Nephron (organoid): ENCODE results near the gene EGLN3.

ENCODE experiments used
- H3K27ac Mint-ChIP-seq, 3 experiments: 2 replicates each; pipeline ENCODE4 v1.8.0; 2020; ENCODE audit warnings: mixed read lengths in 3 of 3, mild to moderate bottlenecking in 2 of 3, moderate library complexity in 1 of 3
- H3K27me3 Mint-ChIP-seq: 2 replicates; pipeline ENCODE4 v1.8.0; 2021; ENCODE audit warnings: low read depth, mild to moderate bottlenecking, moderate library complexity, mixed read lengths
- H3K36me3 Mint-ChIP-seq: 2 replicates; pipeline ENCODE4 v1.8.0; 2020; ENCODE audit warnings: low read depth, mixed read lengths
- H3K4me1 Mint-ChIP-seq: 2 replicates; pipeline ENCODE4 v1.8.0; 2020; ENCODE audit warnings: mixed read lengths
- H3K4me3 Mint-ChIP-seq, 3 experiments: 2 replicates each; pipeline ENCODE4 v1.8.0; 2020; ENCODE audit warnings: mild to moderate bottlenecking in 3 of 3, mixed read lengths in 3 of 3, moderate library complexity in 2 of 3
- H3K9me3 Mint-ChIP-seq: 2 replicates; pipeline ENCODE4 v1.8.0; 2020; ENCODE audit warnings: mixed read lengths
- CTCF ChIP-seq, 3 experiments: fragments of 200-600 bp; sonication (generic); IDR thresholded peaks; one replicate each; pipeline ENCODE4 v1.5.0; 2021; ENCODE audit warnings: antibody characterized with exemption in 3 of 3; ENCODE audit not compliant: unreplicated experiment in 3 of 3

EGLN3 gene

GRCh38 chr14:33958605-33959226 is 7.8 kb upstream of the EGLN3 start:
- Mint-ChIP-seq H3K36me3 (no peaks in the 10 kb centered on the region), H3K4me1 (peaks cover 32% of the 10 kb centered on the region), H3K9me3 (peaks cover 4% of the 10 kb centered on the region), H3K27ac (no peak overlapping the region), H3K27me3 (no peaks in the 10 kb centered on the region), H3K4me3 (no peak overlapping the region)
- no peak for TF ChIP-seq CTCF (IDR thresholded peaks at IDR 0.05; ENCODE audit: unreplicated experiment in 3 of 3)

- no peak overlapping the region for H3K27ac Mint-ChIP-seq
- H3K27me3 Mint-ChIP-seq = no peaks in the 10 kb centered on the region
- no peak overlapping the region for H3K4me3 Mint-ChIP-seq
- peaks cover 4% of the 10 kb centered on the region for H3K9me3 Mint-ChIP-seq
- peaks cover 32% of the 10 kb centered on the region for H3K4me1 Mint-ChIP-seq
- no peaks in the 10 kb centered on the region for H3K36me3 Mint-ChIP-seq
- no peak for TF ChIP-seq CTCF (IDR thresholded peaks at IDR 0.05; ENCODE audit: unreplicated experiment in 3 of 3)
Observed at GRCh38 chr14:33957993-33958392, 7.1 kb upstream of the EGLN3 start.

GRCh38 chr14:33957299-33957698 is 6.4 kb upstream of the EGLN3 start:
- H3K4me3 Mint-ChIP-seq = no peak overlapping the region
- H3K9me3 Mint-ChIP-seq = peaks cover 3% of the 10 kb centered on the region
- no peaks in the 10 kb centered on the region for H3K36me3 Mint-ChIP-seq
- peaks cover 7% of the 10 kb centered on the region for H3K27me3 Mint-ChIP-seq
- no peak overlapping the region for H3K27ac Mint-ChIP-seq
- no peak for TF ChIP-seq CTCF (IDR thresholded peaks at IDR 0.05; ENCODE audit: unreplicated experiment in 3 of 3)
- H3K4me1 Mint-ChIP-seq = peaks cover 29% of the 10 kb centered on the region

- no peak for TF ChIP-seq CTCF (IDR thresholded peaks at IDR 0.05; ENCODE audit: unreplicated experiment in 3 of 3)
- no peaks in the 10 kb centered on the region for H3K36me3 Mint-ChIP-seq
- peaks cover 8% of the 10 kb centered on the region for H3K27me3 Mint-ChIP-seq
- H3K4me1 Mint-ChIP-seq = peaks cover 26% of the 10 kb centered on the region
- no peaks in the 10 kb centered on the region for H3K9me3 Mint-ChIP-seq
- H3K4me3 Mint-ChIP-seq = no peak overlapping the region
- H3K27ac Mint-ChIP-seq = no peak overlapping the region
Observed at GRCh38 chr14:33956640-33957039, 5.8 kb upstream of the EGLN3 start.

- peaks cover 15% of the 10 kb centered on the region for H3K27me3 Mint-ChIP-seq
- H3K27ac Mint-ChIP-seq = no peak overlapping the region
- no peak overlapping the region for H3K4me3 Mint-ChIP-seq
- H3K36me3 Mint-ChIP-seq = no peaks in the 10 kb centered on the region
- no peak for TF ChIP-seq CTCF (IDR thresholded peaks at IDR 0.05; ENCODE audit: unreplicated experiment in 3 of 3)
- no peaks in the 10 kb centered on the region for H3K9me3 Mint-ChIP-seq
- peaks cover 22% of the 10 kb centered on the region for H3K4me1 Mint-ChIP-seq
Observed at GRCh38 chr14:33954016-33954598, 3.2 kb upstream of the EGLN3 start.

GRCh38 chr14:33952541-33952940 is 1.7 kb upstream of the EGLN3 start:
- H3K27me3 Mint-ChIP-seq = peaks cover 19% of the 10 kb centered on the region
- H3K4me3 Mint-ChIP-seq = peak overlapping the region in 2 of 3 experiments; percentile 22 to 44
- no peaks in the 10 kb centered on the region for H3K9me3 Mint-ChIP-seq
- no peaks in the 10 kb centered on the region for H3K36me3 Mint-ChIP-seq
- peaks cover 34% of the 10 kb centered on the region for H3K4me1 Mint-ChIP-seq
- H3K27ac Mint-ChIP-seq = no peak overlapping the region
- no peak for TF ChIP-seq CTCF (IDR thresholded peaks at IDR 0.05; ENCODE audit: unreplicated experiment in 3 of 3)
